H1 (cell line): ENCODE measurements around the gene HOXB6. TPM values are rescaled to one million over a fixed set of nuclear protein-coding genes. Genes with fewer than 3 reads are reported as not detected.

Experiments used
- CTCF ChIA-PET: fragments of 300-600 bp; sonication (Branson Sonifier 250); formaldehyde crosslinking; loops from one replicate; lab custom pipeline; 2021; ENCODE audit not compliant: partially characterized antibody; lab: Charles Lee
- POLR2A ChIA-PET: fragments of 300-600 bp; sonication (Branson Sonifier 250); formaldehyde crosslinking; loops from one replicate; lab custom pipeline; 2021; ENCODE audit warnings: inconsistent platforms; ENCODE audit not compliant: partially characterized antibody; lab: Charles Lee
- DNase-seq, 2 experiments: peaks; one replicate each; pipeline versions ENCODE4 v3.0.0 to v3.0.0-alpha.2; 2010 to 2022; ENCODE audit warnings: low spot score in 2 of 2, low read depth in 1 of 2, mixed read lengths in 1 of 2
- FAIRE-seq: peaks from 2 replicates; lab custom pipeline; 2011; peaks lifted over from hg19 to GRCh38; lab: Jason Lieb, UNC
- H2AFZ ChIP-seq: 2 replicates; pipeline ENCODE4 v1.8.1; 2012; ENCODE audit warnings: low read length, inconsistent platforms
- H2AK5ac ChIP-seq: 2 replicates; pipeline ENCODE4 v1.6.1; 2013; ENCODE audit warnings: low read depth, low read length
- H2BK120ac ChIP-seq: replicated peaks from 2 replicates; pipeline ENCODE3; 2013; ENCODE audit warnings: low read depth, low read length, inconsistent platforms
- H2BK12ac ChIP-seq: 2 replicates; pipeline ENCODE4 v1.6.1; 2013; ENCODE audit warnings: low read depth, low read length
- H2BK15ac ChIP-seq: 2 replicates; pipeline ENCODE4 v1.6.1; 2013; ENCODE audit warnings: low read length
- H2BK20ac ChIP-seq: 2 replicates; pipeline ENCODE4 v1.6.1; 2013; ENCODE audit warnings: low read length
- H2BK5ac ChIP-seq: 2 replicates; pipeline ENCODE4 v1.6.1; 2013; ENCODE audit warnings: low read depth, low read length
- H3K14ac ChIP-seq: 2 replicates; pipeline ENCODE4 v1.6.1; 2013; ENCODE audit warnings: inconsistent platforms; ENCODE audit not compliant: insufficient read length
- H3K18ac ChIP-seq: 2 replicates; pipeline ENCODE4 v1.6.1; 2013; ENCODE audit warnings: low read length; ENCODE audit errors: extremely low read depth
- H3K23ac ChIP-seq: 2 replicates; pipeline ENCODE4 v1.6.1; 2013; ENCODE audit warnings: inconsistent platforms; ENCODE audit not compliant: insufficient read length
- H3K23me2 ChIP-seq: 2 replicates; pipeline ENCODE4 v1.6.1; 2013; ENCODE audit warnings: low read depth, low read length
- H3K27ac ChIP-seq: 2 replicates; pipeline ENCODE4 v1.6.1; 2011; ENCODE audit warnings: low read depth, low read length, inconsistent platforms
- H3K27me3 ChIP-seq, 4 experiments: replicated peaks in 1 of 4; 1 replicate in 1 of 4; 2 replicates in 3 of 4; pipeline versions ENCODE4 v1.6.1 to v1.8.1; 2011 to 2013; ENCODE audit warnings: low read length in 3 of 4, mild to moderate bottlenecking in 3 of 4, inconsistent platforms in 2 of 4, mixed read lengths in 2 of 4, moderate library complexity in 1 of 4; ENCODE audit not compliant: control insufficient read depth in 3 of 4, insufficient read depth in 3 of 4; ENCODE audit errors: extremely low read depth in 1 of 4
- H3K36me3 ChIP-seq, 4 experiments: 2 replicates each; pipeline versions ENCODE4 v1.6.1 to v1.8.1; 2011 to 2013; ENCODE audit warnings: mild to moderate bottlenecking in 4 of 4, low read length in 3 of 4, moderate library complexity in 2 of 4, control low read depth in 1 of 4, inconsistent platforms in 1 of 4; ENCODE audit not compliant: insufficient read depth in 4 of 4, control insufficient read depth in 2 of 4
- H3K4ac ChIP-seq: replicated peaks from 2 replicates; pipeline ENCODE3; 2013; ENCODE audit warnings: low read length, low read depth, mixed read lengths, inconsistent platforms; ENCODE audit not compliant: insufficient read length
- H3K4me1 ChIP-seq, 4 experiments: replicated peaks in 1 of 4; 1 replicate in 1 of 4; 2 replicates in 3 of 4; pipeline versions ENCODE4 v1.6.1 to v1.8.1; 2011 to 2013; ENCODE audit warnings: low read length in 3 of 4, inconsistent platforms in 2 of 4, mixed read lengths in 1 of 4; ENCODE audit not compliant: insufficient read depth in 4 of 4, control insufficient read depth in 3 of 4
- H3K4me2 ChIP-seq, 2 experiments: 2 replicates each; pipeline versions ENCODE4 v1.6.1 to v1.8.1; 2011 to 2013; ENCODE audit warnings: low read depth in 2 of 2, low read length in 2 of 2, control low read depth in 1 of 2, inconsistent platforms in 1 of 2, mild to moderate bottlenecking in 1 of 2; ENCODE audit not compliant: insufficient read depth in 1 of 2
- H3K4me3 ChIP-seq, 4 experiments: fragments of 200-600, 300-600 bp in 1 of 4; sonication (generic), shearing (Covaris generic), sonication (Bioruptor Twin) in 1 of 4; 2 replicates each; pipeline versions ENCODE4 v1.5.1 to v1.8.1; 2011 to 2016; ENCODE audit warnings: low read length in 4 of 4, low read depth in 3 of 4, control low read depth in 2 of 4, inconsistent platforms in 2 of 4, mild to moderate bottlenecking in 2 of 4, mixed read lengths in 1 of 4, moderate library complexity in 1 of 4; ENCODE audit not compliant: insufficient read depth in 2 of 4; ENCODE audit errors: extremely low read depth in 1 of 4
- H3K56ac ChIP-seq: replicated peaks from 2 replicates; pipeline ENCODE3; 2013; ENCODE audit warnings: low read depth, mild to moderate bottlenecking, mixed read lengths, low read length, inconsistent platforms; ENCODE audit not compliant: insufficient read length
- H3K79me1 ChIP-seq: 2 replicates; pipeline ENCODE4 v1.6.1; 2013; ENCODE audit warnings: low read depth, low read length, control low read depth
- H3K79me2 ChIP-seq, 2 experiments: 2 replicates each; pipeline versions ENCODE4 v1.6.1 to v1.8.1; 2012 to 2013; ENCODE audit warnings: low read length in 2 of 2, mild to moderate bottlenecking in 2 of 2, inconsistent platforms in 1 of 2; ENCODE audit not compliant: insufficient read depth in 2 of 2, control insufficient read depth in 1 of 2
- H3K9ac ChIP-seq, 4 experiments: replicated peaks in 1 of 4; 1 replicate in 1 of 4; 2 replicates in 3 of 4; pipeline versions ENCODE4 v1.6.1 to v1.8.1; 2011 to 2013; ENCODE audit warnings: low read depth in 3 of 4, low read length in 3 of 4, control low read depth in 2 of 4, mild to moderate bottlenecking in 2 of 4, moderate library complexity in 2 of 4, inconsistent platforms in 1 of 4; ENCODE audit errors: extremely low read depth in 1 of 4
- H3K9me3 ChIP-seq, 2 experiments: 2 replicates each; pipeline versions ENCODE4 v1.6.1 to v1.8.1; 2012 to 2013; ENCODE audit warnings: mild to moderate bottlenecking in 2 of 2, moderate library complexity in 2 of 2, control low read depth in 1 of 2, inconsistent platforms in 1 of 2, low read depth in 1 of 2, low read length in 1 of 2, mixed read lengths in 1 of 2; ENCODE audit not compliant: insufficient read depth in 2 of 2
- H4K20me1 ChIP-seq, 2 experiments: replicated peaks in 1 of 2; 2 replicates each; pipeline versions ENCODE3 to v1.8.1; 2011 to 2013; ENCODE audit warnings: inconsistent platforms in 2 of 2, low read length in 2 of 2, mild to moderate bottlenecking in 1 of 2; ENCODE audit not compliant: insufficient read depth in 2 of 2, control insufficient read depth in 1 of 2
- H4K5ac ChIP-seq: 2 replicates; pipeline ENCODE4 v1.6.1; 2013; ENCODE audit warnings: low read length, low read depth, mixed read lengths, inconsistent platforms; ENCODE audit not compliant: insufficient read length
- H4K8ac ChIP-seq: 2 replicates; pipeline ENCODE4 v1.8.0; 2013; ENCODE audit warnings: mild to moderate bottlenecking, moderate library complexity, low read length, inconsistent platforms; ENCODE audit not compliant: insufficient read depth; ENCODE audit errors: extremely low read depth
- H4K91ac ChIP-seq: replicated peaks from 2 replicates; pipeline ENCODE3; 2013; ENCODE audit warnings: low read length, mixed read lengths, inconsistent platforms; ENCODE audit not compliant: insufficient read length
- CBX8 ChIP-seq: fragments of 300-800, 300-1000 bp; sonication (generic); IDR thresholded peaks from 2 replicates; pipeline ENCODE4 v1.7.1; 2016; ENCODE audit warnings: low read depth, low read length, borderline replicate concordance
- CEBPB ChIP-seq: IDR thresholded peaks from 2 replicates; pipeline ENCODE4 v1.6.1; 2012; ENCODE audit warnings: low read depth, low read length
- HDAC2 ChIP-seq, 2 experiments: fragments of 300-600 bp in 1 of 2; sonication (generic) in 1 of 2; IDR thresholded peaks; 2 replicates each; pipeline ENCODE4 v1.6.1; 2011 to 2012; ENCODE audit warnings: low read depth in 2 of 2, low read length in 2 of 2, mild to moderate bottlenecking in 2 of 2, moderate library complexity in 2 of 2, borderline replicate concordance in 1 of 2, inconsistent platforms in 1 of 2
- POLR2A ChIP-seq, 2 experiments: IDR thresholded peaks; 1 replicate in 1 of 2; 2 replicates in 1 of 2; pipeline ENCODE4 v1.6.1; 2011; ENCODE audit warnings: low read depth in 2 of 2, low read length in 2 of 2, mild to moderate bottlenecking in 2 of 2; ENCODE audit errors: control extremely low read depth in 1 of 2
- SUZ12 ChIP-seq: fragments of 200-600 bp; sonication (generic); IDR thresholded peaks from 2 replicates; pipeline ENCODE4 v1.6.1; 2012; ENCODE audit warnings: mild to moderate bottlenecking, inconsistent platforms, low read length, moderate library complexity, mixed read lengths
- TAF1 ChIP-seq: IDR thresholded peaks from 2 replicates; pipeline ENCODE4 v1.6.1; 2011; ENCODE audit warnings: mild to moderate bottlenecking, low read depth, low read length
- TEAD4 ChIP-seq: IDR thresholded peaks from 2 replicates; pipeline ENCODE4 v1.6.1; 2012; ENCODE audit warnings: low read depth, low read length, inconsistent platforms, mixed read lengths
- WGBS, 2 experiments: shearing (Covaris generic) in 1 of 2; methylation state at CpG; one replicate each; pipeline versions ENCODE4 v1.1.6 to v1.1.7; 2013 to 2015; ENCODE audit warnings: low lambda C conversion rate in 2 of 2, mixed read lengths in 2 of 2, inconsistent platforms in 1 of 2, low coverage in 1 of 2, missing lambda C conversion rate in 1 of 2; ENCODE audit not compliant: insufficient replicate concordance in 2 of 2, insufficient coverage in 1 of 2, insufficient read length in 1 of 2; ENCODE audit errors: extremely low coverage in 1 of 2, missing lambda C conversion rate in 1 of 2; 5-methylcytosine and 5-hydroxymethylcytosine counted together
- polyA plus RNA-seq, 7 experiments: library from polyadenylated mRNA; depleted of rRNA in 3 of 7; stranded (reverse) in 5 of 7; unstranded in 2 of 7; fragments of >200 nt in 5 of 7; fragments of 200-250 nt in 2 of 7; gene quantifications; 1 replicate in 5 of 7; 2 replicates in 1 of 7; 4 replicates in 1 of 7; pipeline versions ENCODE4 v1.2.1 to v1.2.3, GENCODE V29; 2011 to 2013; ENCODE audit warnings: missing spikeins in 2 of 7, mixed read lengths in 2 of 7
- total RNA-seq: library from RNA; stranded (reverse); fragmentation: NEBNext Ultra II Directional; extraction: Animal tissue kit (Norgen Biotek cat#: 25700); gene quantifications from 2 replicates; pipeline ENCODE4 v1.2.1, GENCODE V29; 2021

Gene HOXB6
- total and polyA plus RNA-seq, 2 of the 8 experiments (the other 6 are each of a cell fraction or from before 2014, with no cell fraction given) = not detected

GRCh38 chr17:48649741-48650140, 45.0 kb upstream of the HOXB6 start:
- Histone ChIP-seq H3K18ac (no peak overlapping the region), H3K4me2 (no peak overlapping the region), H3K56ac (no peak overlapping the region), H3K23ac (no peak overlapping the region), H3K79me1 (no peaks in the 10 kb centered on the region), H3K79me2 (no peaks in the 10 kb centered on the region), H3K27ac (no peak overlapping the region), H2BK12ac (no peak overlapping the region), H3K9ac (no peak overlapping the region), H2BK15ac (no peak overlapping the region), H3K4me1 (peaks cover 0 to 14% (median 7%) of the 10 kb centered on the region in 4 experiments; a peak in 5 of 7 replicates), H4K5ac (no peak overlapping the region), H2AK5ac (no peak overlapping the region), H2AFZ (no peak overlapping the region), H2BK120ac (no peak overlapping the region), H4K8ac (no peak overlapping the region), H2BK20ac (no peak overlapping the region), H3K4ac (no peak overlapping the region), H2BK5ac (no peak overlapping the region), H3K23me2 (peaks cover 3% of the 10 kb centered on the region; the same call in 1 of the 2 replicates), H4K20me1 (peaks cover 0 to 11% of the 10 kb centered on the region in 2 experiments), H3K36me3 (peaks cover 0 to 3% (median 0%) of the 10 kb centered on the region in 4 experiments; a peak in 1 of 8 replicates), H4K91ac (no peak overlapping the region), H3K27me3 (peaks cover 44 to 57% (median 50%) of the 10 kb centered on the region in 4 experiments), H3K14ac (no peak overlapping the region), H3K9me3 (no peaks in the 10 kb centered on the region), H3K4me3 (no peak overlapping the region)
- no peak for DNase-seq
- 78% methylated on average over 1 of the region's 1 CpG; no CpG with 5 or more reads in 1 of the 2 experiments for WGBS, 2 experiments
- FAIRE-seq = no peak
- ChIA-PET CTCF (interaction anchor here (1.0 to 1.3 kb wide), 2 partner anchors 13 to 229 kb away, joined by 5 to 7 read pairs; no protein-coding TSS in a partner anchor), POLR2A (no interaction called here)
- no peak for TF ChIP-seq CBX8
- no peak for TF ChIP-seq HDAC2 (IDR thresholded peaks at IDR 0.05; ENCODE audit: borderline replicate concordance in 1 of 2, low read depth in 2 of 2, low read length in 2 of 2)
- no peak for TF ChIP-seq CEBPB
- no peak for TF ChIP-seq TAF1
- TF ChIP-seq SUZ12 = no peak
- no peak for TF ChIP-seq TEAD4
- no peak for TF ChIP-seq POLR2A (IDR thresholded peaks at IDR 0.05; ENCODE audit: control extremely low read depth in 1 of 2, low read depth in 2 of 2, low read length in 2 of 2)
